IPS-NIHi7 (cell line): ENCODE measurements around the gene IL17RA.
"Not testable (repeated sequence)": the region's sequence is repeated elsewhere in the genome, so short reads cannot be mapped to it uniquely, and the experiment has no call there.

Experiments
- DNase-seq: peaks from one replicate; pipeline ENCODE4 v3.0.0; 2012; ENCODE audit warnings: mixed read lengths; ENCODE audit errors: extremely low spot score

Gene IL17RA, protein sequence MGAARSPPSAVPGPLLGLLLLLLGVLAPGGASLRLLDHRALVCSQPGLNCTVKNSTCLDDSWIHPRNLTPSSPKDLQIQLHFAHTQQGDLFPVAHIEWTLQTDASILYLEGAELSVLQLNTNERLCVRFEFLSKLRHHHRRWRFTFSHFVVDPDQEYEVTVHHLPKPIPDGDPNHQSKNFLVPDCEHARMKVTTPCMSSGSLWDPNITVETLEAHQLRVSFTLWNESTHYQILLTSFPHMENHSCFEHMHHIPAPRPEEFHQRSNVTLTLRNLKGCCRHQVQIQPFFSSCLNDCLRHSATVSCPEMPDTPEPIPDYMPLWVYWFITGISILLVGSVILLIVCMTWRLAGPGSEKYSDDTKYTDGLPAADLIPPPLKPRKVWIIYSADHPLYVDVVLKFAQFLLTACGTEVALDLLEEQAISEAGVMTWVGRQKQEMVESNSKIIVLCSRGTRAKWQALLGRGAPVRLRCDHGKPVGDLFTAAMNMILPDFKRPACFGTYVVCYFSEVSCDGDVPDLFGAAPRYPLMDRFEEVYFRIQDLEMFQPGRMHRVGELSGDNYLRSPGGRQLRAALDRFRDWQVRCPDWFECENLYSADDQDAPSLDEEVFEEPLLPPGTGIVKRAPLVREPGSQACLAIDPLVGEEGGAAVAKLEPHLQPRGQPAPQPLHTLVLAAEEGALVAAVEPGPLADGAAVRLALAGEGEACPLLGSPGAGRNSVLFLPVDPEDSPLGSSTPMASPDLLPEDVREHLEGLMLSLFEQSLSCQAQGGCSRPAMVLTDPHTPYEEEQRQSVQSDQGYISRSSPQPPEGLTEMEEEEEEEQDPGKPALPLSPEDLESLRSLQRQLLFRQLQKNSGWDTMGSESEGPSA

DNA sequence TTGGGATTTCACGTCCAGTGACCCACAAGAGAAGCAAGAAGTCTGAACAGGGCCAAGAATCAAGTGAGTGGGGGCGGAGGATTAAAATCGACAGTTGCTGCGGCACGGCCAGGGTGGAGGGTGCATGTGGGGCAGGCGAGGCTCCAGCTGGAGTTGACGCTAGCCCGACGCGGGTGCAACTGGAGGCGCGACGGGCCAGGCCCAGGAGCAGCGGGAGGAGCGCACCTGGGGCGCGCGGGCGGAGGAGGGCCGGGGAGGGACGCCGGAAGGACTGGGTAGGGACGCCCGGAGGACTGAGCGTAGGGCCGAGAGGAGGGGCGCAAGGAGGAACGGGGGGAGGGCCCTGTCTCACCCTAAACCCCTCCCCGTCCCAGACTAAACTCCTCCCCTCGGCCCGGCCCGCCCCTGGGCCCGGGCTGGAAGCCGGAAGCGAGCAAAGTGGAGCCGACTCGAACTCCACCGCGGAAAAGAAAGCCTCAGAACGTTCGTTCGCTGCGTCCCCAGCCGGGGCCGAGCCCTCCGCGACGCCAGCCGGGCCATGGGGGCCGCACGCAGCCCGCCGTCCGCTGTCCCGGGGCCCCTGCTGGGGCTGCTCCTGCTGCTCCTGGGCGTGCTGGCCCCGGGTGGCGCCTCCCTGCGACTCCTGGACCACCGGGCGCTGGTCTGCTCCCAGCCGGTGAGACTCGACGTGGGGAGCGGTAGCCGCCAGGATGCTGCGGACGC lies at the start of gene IL17RA:
Gene IL17RA, plus strand, starts transcription at position 447 of the 723 bp plus-strand sequence. Its CDS starts 92 bp downstream, at position 539.
- DNase-seq, result peak; percentile 97

DNA sequence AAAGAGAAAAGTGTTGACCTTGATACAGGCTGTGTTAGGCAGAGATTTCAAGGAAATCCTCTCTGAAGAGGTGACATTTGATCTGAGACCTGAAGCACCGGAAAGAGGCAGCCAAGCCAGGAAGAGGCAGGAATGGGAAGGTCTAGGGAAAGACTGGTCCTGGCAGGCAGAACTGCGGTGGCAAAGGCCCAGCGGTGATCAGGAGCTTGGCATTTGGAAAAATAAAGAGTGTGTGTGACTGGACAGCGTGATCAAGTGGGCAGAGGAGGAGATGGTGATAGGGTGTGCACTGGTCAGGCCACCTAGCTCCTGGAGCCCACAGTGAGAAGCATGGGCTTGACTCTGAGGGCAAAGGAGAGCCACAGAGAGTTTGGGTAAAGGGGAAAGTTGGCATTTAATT lies 49.6 kb upstream of the IL17RA start:
- DNase-seq, result no peak

DNA sequence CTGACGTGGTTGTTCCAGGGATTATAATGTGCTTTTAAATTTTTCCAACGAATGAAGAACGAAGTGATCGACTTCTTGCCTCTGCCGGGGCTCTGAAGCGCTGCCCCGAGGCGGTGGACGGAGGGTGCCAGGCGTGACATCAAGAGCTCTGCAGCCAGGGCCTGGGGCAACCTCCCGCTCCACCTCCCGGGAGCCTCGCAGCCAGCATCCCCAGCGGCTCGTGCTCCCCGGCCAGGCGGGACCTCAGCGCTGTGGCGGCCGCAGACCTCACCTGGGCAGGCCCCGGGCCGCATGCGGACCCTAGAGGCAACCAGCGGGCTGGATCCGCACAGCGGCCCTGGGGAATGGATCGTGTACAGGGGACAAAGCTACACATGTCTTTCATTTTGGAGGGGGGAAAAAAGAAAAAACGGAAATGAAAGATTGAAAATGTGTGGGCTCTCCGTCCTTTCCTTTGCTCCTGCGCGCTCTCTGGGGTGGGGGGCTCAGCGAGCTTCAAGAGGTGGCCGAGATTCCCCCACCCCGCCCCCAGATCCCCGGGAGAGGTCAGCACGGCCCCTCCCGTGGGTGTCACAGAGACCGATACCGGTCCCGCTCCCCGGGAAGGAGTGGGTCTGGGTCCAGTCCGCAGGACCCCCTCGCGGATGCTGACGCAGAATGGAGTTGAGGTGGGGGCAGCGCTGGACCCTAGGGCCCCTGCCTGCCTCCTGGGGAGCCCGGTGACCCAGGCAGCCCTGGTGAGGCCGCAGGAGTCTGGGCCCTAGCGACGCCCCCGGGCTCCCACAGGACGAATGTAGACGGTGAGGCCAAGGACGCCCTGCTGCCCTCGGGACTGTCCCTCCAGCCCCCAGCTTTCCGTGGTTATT lies 48.6 kb upstream of the IL17RA start:
- DNase-seq, result not testable (repeated sequence)

DNA sequence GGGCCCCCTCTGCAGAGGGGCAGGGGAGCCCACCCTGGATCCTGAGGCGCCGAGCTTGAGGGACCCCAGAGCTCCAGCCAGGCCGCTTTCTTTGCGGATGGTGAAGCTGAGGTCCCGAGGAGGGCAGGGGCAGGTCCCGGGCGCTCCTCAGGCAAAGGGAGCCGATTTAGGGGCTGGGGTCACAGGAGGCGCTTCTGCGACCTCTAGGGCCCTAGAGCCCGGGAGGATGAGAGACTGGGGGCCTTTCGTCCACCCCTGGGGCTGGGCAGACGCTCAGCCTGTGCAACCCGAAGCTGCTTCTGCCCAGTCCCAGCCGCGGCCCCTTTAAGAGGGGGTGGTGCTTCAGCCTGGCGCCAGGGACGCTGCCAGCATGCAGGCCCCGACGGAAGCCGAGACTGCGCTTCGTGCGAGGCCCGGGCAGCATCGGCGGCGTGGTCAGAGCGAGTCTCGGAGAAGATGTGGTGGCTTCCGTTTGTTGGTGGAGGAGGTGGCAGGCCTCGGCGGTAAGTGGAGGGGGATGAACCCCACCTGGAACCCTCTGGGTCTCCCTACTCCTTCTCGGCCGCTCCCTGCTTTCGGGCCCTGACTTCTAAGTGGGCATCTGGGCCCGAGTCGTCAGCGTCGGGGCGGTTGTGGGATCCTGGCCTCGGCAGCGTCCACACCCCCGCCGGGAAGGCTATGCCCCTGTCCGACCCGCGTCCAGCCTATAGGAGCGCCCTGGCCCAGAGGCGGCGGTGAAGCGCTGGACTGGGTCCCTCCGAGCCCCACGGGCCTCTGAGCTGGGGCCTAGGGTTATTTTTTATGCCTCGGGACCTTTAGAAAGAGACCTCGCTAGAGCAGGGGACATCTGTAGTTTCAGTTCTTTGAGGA lies 47.7 kb upstream of the IL17RA start:
- DNase-seq, result not testable (repeated sequence)

DNA sequence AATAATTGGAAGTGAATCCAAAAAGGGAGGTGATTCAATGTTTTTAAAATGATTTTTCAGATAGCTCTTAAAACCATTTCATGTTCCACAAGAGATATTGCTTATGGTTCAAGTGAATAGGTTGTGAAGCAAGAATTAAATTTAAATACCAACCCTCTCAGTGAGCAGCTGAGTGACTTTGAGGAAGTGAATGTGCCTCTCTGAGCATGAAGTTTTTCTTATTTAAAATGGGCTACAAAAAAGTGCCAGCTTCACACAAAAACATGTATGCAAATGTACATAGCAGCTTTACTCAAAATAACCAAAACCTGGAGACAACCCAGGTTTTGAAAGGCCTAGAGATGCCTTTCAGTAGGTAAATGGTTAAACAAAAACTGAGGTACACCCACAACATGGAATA lies 41.3 kb upstream of the IL17RA start:
- DNase-seq, result no peak

DNA sequence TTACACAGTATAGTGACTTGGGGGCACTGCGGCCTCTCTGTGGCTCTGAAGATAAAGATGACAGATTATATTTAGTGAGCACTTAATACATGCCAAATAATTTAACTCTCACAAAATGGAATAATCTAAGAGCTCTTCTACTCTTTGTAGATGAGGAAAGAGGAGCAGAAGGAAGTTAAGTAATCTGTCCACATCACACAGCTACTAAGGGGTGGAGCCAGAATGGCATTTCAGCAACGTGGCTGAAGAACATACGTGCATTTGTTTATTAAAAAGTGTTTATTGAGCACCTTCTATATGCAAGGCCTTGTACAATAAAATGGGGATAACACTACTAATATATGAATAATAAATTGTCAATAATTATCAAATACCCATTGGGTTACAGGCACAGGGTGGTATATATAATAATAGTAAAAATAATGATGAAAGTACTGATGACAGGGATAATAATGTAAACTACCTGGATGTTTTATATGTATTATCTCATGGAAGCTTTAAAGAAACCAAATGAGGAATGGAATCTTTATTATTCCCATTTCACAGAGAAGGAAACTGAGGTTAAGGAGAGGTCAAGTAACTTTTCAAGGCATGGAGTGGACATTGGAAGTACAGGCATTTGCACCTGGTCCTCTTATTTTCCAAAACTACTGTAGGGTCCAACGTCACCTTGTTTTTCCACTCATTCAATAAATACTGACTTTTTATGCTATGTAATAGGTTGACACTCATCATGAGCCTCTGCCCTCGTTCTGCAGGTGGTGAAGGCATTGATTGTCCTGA lies 38.0 kb upstream of the IL17RA start:
- DNase-seq, result no peak

DNA sequence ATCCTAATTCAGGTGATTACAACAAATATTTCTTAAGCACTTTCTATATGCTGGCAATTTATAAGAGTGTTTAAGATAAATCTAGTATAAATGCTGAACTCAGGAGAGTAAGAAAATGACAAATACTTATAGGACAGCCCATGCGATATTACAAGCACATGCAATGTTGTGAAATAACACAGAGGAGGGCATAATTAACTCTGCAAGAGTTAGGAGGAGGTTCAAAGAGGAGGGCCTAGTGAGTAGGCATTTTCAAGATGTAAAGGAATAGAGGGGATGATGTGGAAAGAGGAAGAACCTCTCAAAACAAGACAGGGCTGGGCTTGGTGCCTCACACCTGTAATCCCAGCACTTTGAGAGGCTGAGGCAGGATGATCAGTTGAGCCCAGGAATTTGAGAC lies 37.1 kb upstream of the IL17RA start:
- DNase-seq, result no peak

DNA sequence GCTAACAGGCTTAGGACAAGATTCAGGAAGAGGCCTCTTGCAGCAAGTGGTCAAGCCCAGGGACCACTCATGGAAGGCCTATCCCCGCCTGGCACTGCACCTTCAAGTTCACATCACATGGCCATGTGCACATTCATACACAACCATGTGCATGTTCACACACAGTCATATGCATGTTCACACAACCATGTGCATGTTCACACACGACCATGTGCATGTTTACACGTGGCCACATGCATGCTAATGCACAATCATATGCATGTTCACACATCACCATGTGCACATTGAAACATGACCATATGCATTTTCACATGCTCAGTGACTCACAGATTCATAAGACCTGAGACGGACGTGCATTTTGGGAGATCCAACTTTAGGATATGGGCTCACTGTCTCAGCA lies 28.7 kb upstream of the IL17RA start:
- no peak for DNase-seq

DNA sequence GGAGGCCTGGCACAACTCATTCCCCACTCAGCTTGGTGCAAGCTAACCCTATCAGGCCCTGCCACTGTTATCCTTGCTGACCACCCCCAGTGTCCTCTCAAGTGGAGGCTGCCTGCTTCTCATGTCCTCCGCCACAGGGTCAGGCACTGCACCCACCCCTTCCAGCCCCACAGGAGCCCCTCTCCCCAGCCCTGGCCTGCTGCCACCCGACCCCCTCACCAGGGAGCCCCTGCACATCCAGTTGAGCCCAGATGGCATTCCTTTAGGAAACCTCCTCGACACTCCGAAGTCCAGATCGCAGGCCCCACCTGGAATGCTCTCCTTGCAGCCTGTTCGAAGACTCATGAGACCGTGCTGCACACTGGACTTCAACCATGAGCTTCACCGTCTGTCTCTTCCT lies 28.0 kb upstream of the IL17RA start:
- no peak for DNase-seq

DNA sequence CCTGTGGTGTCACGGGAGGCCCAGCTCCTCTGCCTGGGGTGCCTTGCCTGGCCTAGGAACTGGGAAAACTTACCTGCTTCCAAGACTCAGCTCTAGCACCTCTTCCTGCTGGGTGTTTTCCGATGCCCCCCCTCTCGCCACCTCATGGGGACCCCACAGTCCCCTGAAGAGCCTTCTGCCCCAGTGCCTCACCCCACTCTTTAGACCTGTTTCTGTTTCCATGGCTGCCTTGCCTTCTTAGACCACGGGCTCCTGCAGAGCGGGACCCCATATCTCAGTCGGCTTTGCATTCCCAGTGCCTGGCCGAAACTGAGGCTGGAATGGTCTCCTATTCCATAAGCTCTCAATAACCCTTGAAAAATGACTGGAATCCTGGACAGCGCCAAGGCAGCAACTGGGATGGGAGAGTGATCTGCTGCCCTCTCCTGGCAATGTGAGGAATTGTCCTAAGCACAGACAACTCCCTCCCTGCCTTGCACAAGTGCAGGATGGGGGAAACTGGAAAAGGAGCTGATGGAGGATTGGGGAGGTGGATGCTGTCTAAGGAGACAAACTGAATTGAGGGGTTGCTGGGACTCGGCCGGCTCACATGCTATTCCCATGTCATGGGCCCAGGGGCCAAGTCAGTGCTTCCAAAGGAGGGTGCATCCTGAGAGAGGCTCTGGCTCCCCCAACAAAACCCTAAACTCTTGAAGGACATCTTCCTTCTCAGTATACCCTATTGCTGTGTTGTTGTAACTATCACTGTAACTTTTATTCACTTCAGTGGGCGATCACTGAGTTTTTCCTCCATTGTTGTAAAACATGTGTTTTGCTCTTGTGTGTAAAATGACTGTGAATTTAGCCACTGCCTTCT lies 26.6 kb upstream of the IL17RA start:
- peak; percentile 85 for DNase-seq

DNA sequence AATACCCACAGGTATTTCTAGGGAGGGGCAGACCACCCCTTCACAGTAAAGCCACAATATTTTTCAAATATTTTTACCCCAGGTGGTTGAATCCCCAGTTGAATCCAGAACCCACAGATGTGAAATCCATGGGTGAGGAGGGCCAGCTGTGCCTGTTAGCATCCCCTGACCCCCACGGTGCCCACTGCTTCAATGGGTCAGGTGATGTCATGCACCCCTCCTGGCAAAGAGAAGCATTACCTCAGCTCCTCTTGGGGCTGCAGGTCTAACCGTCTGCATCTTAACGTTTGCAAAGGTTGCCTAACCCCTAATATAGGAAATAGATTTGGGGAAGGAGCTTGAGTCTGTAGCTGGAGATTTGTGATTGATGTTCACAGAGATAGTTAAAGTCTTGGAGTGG lies 24.7 kb upstream of the IL17RA start:
- DNase-seq, result no peak

DNA sequence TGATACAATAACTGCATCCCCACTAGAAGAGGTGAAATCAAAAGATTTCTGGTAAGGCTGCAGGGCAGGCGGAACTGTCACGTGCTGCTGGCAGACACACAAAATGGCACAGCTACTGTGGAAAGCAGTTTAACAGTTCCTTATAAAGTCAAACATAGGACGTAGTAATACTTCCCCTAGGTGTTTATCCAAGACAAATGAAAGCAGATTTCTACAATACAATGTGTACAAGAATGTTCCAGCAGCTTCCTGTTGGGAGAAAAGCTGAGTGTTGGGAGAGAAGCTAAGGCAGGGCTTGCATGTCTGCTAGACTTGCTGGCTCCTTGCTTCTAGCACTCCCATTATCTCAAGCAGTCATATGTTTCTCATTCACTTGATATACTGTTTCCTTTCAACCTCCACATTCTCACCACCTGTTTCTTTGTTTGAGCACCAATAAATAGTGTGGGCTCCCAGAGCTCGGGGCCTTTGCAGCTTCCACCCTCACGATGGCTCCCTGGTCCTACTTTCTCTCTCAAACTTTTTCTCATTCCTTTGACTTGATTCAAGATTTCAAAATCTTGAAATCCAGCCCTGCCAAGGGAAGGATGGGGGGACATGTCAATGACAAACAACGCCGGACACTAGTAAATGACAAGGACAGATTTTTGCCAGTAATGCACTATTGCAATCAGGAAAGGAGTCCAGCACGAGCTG lies 21.2 kb upstream of the IL17RA start:
- DNase-seq, result no peak

DNA sequence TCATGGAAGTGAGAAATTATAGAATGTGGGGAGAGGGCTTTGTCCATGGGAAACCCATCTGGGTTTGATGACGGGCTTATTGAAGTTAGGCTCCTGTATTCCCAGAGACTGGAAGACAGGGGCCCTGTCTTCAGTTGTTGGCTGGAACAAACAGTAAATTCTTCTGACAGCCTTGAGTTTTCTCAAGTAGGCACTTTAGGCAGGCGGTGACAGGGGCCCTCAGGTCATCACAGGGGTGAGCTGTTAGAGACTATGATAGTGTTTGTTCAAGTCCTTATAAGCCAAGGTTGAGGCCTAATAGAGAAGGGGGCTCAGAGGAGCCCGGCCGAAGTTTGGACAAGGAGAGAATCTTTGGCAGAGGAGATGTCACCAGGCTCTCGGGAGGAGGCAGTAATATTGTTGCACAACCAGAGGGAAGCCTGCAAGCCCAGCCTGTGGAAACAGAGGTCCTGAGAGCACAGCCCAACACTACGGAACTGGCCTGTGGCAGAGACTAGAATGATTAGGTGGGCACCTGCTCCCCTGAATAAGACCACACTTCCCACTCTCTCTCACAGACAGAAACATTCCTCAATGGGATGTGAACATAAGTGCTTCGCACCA lies 20.2 kb upstream of the IL17RA start:
- no peak for DNase-seq

DNA sequence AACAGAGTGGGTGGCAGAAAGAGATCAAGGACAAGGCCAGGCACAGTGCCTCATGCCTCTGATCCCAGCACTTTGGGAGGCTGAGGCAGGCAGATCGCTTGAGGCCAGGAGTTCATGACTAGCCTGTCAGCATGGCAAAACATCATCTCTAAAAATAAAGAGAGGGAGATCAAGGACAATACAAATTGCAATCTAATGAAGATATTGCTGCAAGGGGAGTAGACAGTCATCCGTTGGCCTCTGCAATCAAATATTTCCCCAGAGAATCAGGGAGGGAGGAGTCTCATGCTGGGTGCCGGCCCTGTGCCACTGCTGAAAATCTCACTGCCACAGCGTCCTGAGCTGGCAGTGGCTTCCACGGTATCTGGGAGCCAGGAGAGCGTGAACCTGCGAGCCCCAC lies 19.4 kb upstream of the IL17RA start:
- no peak for DNase-seq

DNA sequence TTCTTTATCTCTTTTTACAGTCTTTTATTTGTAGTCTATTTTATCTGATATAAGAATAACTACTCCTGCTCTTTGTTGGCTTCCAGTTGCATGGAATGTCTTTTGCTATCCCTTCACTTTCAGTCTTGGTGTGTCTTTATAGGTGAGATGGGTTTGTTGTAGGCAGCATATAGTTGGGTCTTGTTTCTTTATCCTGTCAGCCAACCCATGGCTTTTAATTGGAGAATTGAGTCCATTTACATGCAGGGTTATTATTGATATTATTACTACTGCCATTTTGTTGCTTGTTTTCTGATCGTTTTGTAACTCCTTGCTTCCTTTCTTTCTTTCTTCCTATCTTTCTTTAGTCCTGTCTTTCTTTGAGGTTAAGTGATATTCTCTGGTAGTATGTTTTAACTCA lies 11.9 kb upstream of the IL17RA start:
- DNase-seq, result no peak

DNA sequence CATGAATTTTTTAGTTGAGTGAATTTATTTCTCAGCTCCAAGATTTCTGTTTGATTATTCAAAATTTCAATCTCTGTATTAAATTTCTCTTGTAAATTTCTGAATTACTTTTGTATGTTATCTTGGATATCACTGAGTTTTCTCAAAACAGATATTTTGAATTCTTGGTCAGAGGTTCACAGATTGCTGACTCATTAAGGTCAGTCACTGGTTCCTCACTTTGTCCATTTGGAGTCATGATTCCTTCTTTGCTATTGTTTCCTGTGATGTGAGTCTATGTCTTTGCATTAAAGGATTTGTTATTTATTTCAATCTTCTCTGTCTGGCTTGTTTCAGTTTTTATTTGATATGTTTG lies 10.2 kb upstream of the IL17RA start:
- no peak for DNase-seq

DNA sequence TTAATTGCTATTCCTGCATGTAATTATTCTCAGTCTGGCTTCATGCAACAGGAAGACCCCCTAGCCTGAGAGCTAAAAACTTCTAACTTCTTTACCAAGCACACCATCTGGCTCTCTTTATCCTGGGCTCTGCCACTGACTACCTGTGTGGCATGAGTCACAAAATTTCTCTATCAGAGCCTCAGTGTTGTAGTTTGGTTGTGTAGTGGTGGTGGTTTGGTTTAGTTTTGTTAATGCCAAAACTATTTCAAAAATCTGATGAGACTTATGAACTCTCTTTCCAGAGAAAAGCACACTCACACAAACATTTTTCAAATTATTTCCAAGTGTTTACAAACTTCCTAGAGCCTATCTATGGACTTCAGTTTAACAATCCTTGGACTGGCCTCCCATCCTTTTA lies 7.5 kb upstream of the IL17RA start:
- no peak for DNase-seq

DNA sequence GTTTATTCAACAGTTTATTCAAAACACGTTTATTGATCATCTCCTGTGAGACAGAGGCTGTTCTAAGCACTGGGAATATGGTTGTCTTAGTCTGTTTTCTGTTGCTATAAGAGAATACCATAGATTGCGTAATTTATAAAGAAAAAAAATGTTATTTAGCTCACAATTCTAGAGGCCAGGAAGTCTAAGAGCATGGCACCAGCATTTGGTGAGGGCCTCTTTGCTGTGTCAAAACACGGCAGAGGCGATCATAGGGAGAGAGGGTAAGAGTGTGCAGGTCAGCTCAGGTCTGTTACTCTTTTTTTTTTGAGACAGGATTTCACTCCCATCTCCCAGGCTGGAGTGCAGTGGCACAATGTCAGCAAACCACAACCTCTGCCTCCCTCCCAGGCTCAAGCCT lies 5.2 kb upstream of the IL17RA start:
- DNase-seq, result no peak
